GOT3 (cell line): Measurements from ENCODE around the gene SLITRK1.

ENCODE experiments used
- DNase-seq: peaks from one replicate; lab custom pipeline; 2025; ENCODE audit warnings: mixed read lengths; lab: John Stamatoyannopoulos, UW

SLITRK1 gene

DNA sequence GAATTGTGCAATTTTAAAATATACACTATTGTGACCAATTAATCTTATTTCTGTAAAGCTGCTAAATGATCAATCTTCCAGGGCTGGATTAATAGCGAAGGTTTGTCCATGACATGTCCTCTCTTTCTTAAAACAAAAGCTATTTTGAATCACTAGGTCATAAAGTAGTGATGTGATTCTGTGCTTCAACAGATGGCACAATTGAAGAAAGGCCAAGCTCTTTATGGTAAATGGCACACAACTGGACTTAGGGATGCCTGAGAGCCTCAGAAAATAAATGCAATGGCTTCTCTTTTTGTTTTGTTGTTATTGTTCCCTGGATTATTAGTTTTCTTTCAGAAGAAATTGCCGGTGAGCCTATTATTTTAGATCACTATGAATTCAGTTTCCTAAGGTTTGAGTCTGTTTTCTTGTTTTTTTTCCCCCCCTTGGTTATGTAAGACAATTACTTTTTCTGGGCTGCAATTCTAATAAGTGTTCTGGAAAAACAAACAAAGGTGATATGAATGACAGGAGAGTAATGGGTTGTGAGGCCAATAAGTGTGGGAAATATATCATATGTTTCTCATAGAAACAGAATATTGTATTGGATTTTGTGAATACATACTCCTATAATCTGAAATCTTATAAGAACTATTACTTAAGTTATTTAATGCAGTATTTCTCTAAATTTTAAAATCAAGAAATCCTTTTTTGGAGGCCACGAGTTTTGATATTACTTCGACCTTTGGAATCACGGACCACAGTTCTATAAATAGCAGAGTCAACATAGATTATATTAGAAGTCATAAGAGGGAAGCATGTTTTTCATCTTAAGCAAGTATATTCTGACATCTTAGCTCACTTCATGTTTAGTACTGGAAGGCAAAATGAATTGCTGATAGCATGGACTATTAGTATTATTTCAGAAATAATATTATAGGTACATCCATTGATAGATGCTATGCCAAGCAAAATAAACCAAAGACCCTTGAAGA, 16.8 kb downstream of the SLITRK1 start:
- DNase-seq = no peak

DNA sequence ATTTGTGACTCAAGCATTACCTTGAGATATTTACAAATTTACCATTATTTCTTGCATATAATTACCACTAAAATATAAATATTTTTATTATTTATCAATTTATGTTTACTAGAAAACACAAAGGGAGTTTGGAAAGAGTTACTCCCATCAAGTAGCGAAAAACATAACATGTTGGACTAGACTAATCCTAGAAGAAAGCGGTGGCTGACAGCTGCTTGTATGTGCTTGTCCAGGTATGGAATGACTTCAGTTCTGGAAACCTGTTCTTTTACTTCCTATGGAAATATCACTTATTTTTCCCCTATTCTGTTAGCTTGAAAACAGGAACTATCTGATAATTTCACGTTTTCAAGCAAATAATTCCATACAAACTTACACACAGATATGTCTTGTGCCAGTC, 28.5 kb downstream of the SLITRK1 start:
- DNase-seq = no peak

- DNase-seq = no peak
Measured at GRCh38 chr13:83845106-83845505, 37.2 kb downstream of the SLITRK1 start.

DNA sequence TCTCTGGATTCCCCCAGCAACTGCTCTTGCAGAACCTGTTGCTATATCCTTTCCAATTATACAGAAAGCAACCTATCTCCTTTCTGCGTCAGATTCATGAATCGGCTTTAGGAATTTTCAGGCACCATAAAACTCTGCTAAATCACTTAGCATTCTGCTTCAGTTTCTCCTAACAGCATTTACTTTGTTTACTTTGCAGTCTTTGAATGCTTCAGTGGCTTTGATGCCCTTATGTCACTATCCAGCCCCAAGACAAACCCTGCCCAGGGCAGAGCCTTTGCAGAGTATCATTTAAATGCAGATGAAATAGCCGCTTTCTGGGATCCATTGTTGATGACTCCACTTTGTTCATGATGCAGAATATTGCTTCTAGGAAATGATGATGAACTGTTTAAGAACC, 43.1 kb downstream of the SLITRK1 start:
- no peak for DNase-seq

- no peak for DNase-seq
Measured at GRCh38 chr13:83831796-83832195, 50.5 kb downstream of the SLITRK1 start.

DNA sequence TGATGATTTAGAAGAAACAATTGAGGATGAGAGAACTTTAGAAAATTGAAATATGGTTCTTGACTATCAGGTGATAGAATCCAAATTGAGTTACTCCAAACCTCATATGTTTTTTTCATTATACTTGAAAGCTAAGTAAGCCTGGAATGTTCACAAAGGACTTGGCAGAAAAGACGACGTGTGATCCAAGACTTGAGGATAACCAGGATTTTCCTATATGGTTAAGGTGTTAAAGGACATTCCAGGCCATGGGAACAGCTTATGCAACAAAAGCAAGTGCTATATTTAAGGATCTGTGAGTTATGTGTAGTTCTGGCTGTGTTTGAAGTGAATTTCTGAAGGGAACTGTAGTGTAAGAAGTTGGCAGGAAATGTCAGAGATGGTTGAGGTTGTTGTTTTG, 52.5 kb downstream of the SLITRK1 start:
- no peak for DNase-seq

GRCh38 chr13:83827338-83827737, 54.9 kb downstream of the SLITRK1 start:
- no peak for DNase-seq
